HL-60 (cell line): Measurements from ENCODE around the gene BSN.
"Not testable (repeated sequence)": the region's sequence is repeated elsewhere in the genome, so short reads cannot be mapped to it uniquely, and the experiment has no call there.

ENCODE experiments used
- GABPA ChIP-seq: IDR thresholded peaks from 2 replicates; pipeline ENCODE4 v1.6.1; 2012; ENCODE audit warnings: low read depth
- POLR2AphosphoS5 ChIP-seq: IDR thresholded peaks from 2 replicates; pipeline ENCODE4 v1.6.1; 2012; ENCODE audit warnings: low read depth
- SPI1 ChIP-seq: IDR thresholded peaks from 2 replicates; pipeline ENCODE4 v1.6.1; 2012; ENCODE audit warnings: low read depth, mild to moderate bottlenecking, borderline replicate concordance
- TF ChIP-seq, protein P1 (sequence below): IDR thresholded peaks from one replicate; pipeline ENCODE4 v1.5.1; 2011; ENCODE audit warnings: low read length, control low read depth, inconsistent platforms; ENCODE audit not compliant: insufficient read depth
- TF ChIP-seq, protein P2 (sequence below): IDR thresholded peaks from 2 replicates; pipeline ENCODE4 v1.6.1; 2012; ENCODE audit warnings: low read depth; ENCODE audit not compliant: insufficient replicate concordance

DNA sequence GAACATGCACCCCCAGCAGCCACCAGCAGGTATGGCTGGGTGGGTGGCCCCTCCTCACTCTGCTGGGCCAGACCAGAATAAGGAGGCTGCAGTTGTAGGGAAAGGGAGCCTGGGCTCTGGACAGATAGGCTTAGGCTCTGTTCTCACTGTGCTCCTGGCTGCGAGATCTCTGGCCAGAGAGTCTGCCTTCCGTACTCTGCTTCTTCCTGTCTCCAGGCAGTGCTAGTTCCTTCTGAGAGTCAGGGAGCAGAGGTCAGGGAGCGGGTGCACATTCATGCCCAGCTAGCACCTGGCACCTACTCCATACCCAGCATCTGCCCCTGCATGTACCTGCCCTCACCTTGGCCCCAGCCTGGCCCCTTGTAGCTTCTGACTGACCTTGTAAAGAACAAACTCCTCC lies 137.2 kb downstream of the BSN start:
- TF ChIP-seq, protein P1, sequence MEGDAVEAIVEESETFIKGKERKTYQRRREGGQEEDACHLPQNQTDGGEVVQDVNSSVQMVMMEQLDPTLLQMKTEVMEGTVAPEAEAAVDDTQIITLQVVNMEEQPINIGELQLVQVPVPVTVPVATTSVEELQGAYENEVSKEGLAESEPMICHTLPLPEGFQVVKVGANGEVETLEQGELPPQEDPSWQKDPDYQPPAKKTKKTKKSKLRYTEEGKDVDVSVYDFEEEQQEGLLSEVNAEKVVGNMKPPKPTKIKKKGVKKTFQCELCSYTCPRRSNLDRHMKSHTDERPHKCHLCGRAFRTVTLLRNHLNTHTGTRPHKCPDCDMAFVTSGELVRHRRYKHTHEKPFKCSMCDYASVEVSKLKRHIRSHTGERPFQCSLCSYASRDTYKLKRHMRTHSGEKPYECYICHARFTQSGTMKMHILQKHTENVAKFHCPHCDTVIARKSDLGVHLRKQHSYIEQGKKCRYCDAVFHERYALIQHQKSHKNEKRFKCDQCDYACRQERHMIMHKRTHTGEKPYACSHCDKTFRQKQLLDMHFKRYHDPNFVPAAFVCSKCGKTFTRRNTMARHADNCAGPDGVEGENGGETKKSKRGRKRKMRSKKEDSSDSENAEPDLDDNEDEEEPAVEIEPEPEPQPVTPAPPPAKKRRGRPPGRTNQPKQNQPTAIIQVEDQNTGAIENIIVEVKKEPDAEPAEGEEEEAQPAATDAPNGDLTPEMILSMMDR: not testable (repeated sequence)
- TF ChIP-seq POLR2AphosphoS5, SPI1, GABPA: not testable (repeated sequence)
- TF ChIP-seq, protein P2, sequence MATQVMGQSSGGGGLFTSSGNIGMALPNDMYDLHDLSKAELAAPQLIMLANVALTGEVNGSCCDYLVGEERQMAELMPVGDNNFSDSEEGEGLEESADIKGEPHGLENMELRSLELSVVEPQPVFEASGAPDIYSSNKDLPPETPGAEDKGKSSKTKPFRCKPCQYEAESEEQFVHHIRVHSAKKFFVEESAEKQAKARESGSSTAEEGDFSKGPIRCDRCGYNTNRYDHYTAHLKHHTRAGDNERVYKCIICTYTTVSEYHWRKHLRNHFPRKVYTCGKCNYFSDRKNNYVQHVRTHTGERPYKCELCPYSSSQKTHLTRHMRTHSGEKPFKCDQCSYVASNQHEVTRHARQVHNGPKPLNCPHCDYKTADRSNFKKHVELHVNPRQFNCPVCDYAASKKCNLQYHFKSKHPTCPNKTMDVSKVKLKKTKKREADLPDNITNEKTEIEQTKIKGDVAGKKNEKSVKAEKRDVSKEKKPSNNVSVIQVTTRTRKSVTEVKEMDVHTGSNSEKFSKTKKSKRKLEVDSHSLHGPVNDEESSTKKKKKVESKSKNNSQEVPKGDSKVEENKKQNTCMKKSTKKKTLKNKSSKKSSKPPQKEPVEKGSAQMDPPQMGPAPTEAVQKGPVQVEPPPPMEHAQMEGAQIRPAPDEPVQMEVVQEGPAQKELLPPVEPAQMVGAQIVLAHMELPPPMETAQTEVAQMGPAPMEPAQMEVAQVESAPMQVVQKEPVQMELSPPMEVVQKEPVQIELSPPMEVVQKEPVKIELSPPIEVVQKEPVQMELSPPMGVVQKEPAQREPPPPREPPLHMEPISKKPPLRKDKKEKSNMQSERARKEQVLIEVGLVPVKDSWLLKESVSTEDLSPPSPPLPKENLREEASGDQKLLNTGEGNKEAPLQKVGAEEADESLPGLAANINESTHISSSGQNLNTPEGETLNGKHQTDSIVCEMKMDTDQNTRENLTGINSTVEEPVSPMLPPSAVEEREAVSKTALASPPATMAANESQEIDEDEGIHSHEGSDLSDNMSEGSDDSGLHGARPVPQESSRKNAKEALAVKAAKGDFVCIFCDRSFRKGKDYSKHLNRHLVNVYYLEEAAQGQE: not testable (repeated sequence)
